ENCODE data around the gene DUSP14.

DUSP14 gene

DNA sequence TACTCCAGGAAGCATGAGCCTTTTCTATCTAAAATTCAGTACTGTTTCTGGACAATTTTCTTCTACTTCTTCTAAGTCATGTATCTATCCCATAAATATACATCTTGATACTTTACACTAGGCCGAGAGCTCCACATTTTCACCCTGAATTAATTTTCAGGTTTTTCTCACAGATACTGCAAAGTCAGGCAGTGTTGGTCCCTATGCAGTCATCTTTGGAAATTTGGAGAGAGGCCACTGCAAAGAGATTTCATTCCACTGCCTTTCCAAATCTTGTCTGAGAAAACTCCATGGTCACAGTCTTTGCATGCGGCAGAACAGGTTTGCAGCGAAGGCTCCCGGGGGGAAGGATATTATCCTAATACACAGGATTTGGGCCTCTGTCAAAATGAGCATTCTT is 28.2 kb downstream of the DUSP14 start:
- DNase-seq (ENCODE audit: low read depth): no peak

GRCh38 chr17:37518826-37519225 is 29.1 kb downstream of the DUSP14 start:
- no peak for DNase-seq (ENCODE audit: low read depth)

DNA sequence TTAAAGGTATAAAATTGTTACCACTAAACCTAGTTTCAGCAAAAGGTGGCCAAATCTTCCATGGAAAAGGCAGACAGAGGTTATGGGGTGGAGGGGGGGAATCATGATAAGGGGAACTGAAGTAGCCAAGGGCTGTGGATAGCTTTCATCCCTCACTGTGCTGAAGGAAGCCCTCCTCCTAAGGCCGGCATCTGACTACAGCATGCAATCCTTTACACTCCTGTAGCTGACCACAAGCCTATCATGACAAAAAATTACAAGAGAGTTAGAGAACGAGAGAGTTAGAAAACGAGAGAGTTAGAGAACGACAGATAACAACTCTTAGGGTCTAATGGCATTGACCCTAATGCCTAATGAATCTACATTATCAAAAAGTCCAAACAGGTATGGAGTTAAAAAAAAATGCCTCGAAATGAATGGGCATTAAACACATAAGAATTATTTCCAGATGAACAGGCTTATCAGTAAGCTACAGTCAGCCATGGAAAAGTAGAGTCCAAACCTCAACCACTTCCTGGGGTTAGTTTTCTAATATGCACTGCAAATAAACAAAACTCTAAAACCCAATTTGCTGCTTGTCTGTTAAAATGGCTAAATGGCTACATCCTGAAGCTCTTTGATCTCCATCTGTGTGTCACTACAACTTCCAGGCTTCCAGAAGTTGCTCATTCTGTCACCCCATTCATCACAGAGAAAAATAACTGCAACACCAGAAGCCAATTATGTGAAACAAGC is 29.7 kb downstream of the DUSP14 start:
- DNase-seq (ENCODE audit: low read depth): no peak

GRCh38 chr17:37520174-37520573 is 30.5 kb downstream of the DUSP14 start:
- no peak for DNase-seq (ENCODE audit: low read depth)

GRCh38 chr17:37521821-37522220 is 32.1 kb downstream of the DUSP14 start:
- DNase-seq (ENCODE audit: low read depth): no peak

GRCh38 chr17:37523715-37524219 is 34.1 kb downstream of the DUSP14 start:
- DNase-seq (ENCODE audit: low read depth): no peak

DNA sequence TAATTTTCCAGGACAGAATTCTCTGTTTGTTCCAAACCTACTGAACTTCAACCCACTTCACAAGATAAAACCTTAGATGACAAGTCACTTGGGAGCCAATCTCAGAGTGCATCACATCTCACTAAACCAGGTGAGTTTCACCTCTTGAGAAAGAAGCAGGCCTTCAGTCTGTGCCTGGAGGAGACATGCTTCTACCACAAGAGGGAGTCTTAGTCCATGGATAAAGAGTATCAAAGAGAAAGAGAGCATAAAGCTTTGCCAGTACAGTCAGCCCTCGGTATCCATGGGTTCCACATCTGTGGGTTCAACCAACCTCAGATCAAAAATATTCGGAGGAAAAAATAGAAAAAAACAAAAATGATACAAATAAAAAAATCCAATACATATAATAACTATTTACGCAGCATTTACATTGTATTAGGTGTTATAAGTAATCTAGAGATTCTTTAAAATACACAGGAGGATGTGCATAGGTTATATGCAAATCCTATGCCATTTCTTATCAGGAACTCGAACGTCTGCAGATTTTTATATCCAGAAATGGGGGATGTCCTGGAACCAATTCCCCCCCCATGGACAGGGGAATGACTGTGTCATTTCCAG is 37.7 kb downstream of the DUSP14 start:
- DNase-seq (ENCODE audit: low read depth): peak; percentile 6

GRCh38 chr17:37530420-37530819 is 40.7 kb downstream of the DUSP14 start:
- no peak for DNase-seq (ENCODE audit: low read depth)

GRCh38 chr17:37532756-37533155 is 43.1 kb downstream of the DUSP14 start:
- no peak for DNase-seq (ENCODE audit: low read depth)

- DNase-seq (ENCODE audit: low read depth): no peak
Measured at GRCh38 chr17:37535906-37536305, 46.2 kb downstream of the DUSP14 start.

- DNase-seq (ENCODE audit: low read depth): no peak
Measured at GRCh38 chr17:37538981-37539659, 49.4 kb downstream of the DUSP14 start.

DNA sequence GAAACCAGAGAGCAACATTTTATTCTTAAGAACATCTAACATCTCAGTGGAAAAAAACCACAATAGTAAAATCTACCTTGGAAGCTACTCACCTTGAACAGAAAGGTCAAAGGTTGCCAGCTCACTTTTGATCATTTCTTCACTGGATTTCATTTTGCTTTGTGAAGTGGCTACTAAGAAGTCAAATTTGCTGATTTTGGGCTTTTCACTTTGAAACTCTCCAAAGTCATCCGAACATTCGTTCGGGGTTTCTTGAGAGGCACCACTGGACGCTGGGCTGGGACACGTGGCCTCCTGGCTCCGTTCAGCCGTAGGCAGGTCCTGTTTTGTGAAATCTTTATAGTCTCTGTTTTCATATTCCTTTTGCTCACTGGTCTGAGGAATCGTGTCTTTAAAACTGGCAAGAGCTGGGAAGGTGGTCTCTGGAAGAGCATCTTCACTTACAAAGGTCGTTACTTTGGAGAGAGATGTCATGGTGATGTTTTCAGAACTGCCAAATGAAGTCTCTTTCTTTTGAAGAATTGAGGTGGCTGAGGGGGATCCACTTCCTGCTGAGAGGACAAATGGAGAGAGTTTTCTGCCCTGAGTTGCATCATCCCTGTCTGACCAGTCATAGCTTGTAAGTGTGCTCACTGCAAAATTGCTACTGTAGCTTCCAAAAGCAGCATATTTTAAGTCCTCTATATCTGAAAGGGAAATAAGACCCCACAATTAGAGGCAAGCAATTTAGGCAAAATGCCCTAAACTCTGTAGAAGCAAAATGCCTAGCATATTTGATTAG is 52.4 kb downstream of the DUSP14 start:
- DNase-seq (ENCODE audit: low read depth): no peak

- DNase-seq (ENCODE audit: low read depth): no peak
Measured at GRCh38 chr17:37543637-37544052, 54.0 kb downstream of the DUSP14 start.

DNA sequence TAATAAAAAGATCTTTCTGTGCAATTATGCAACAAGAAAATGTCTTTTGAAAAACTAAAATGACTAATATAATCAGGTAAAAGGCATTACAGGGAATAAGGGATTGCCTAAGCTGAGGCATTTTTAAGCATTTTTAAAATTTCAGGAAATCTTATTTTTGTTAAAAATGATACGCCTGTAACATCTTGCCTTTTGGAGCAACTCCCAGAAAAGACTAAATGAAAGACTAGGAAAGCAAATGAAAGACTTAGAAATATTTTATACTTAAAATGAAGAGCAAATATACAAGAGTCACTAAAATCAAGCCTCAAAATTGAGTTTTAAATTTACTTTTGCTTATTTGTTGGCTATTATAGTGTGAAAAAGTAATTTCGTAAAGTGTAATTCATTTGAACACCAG is 55.8 kb downstream of the DUSP14 start:
- no peak for DNase-seq (ENCODE audit: low read depth)

DNA sequence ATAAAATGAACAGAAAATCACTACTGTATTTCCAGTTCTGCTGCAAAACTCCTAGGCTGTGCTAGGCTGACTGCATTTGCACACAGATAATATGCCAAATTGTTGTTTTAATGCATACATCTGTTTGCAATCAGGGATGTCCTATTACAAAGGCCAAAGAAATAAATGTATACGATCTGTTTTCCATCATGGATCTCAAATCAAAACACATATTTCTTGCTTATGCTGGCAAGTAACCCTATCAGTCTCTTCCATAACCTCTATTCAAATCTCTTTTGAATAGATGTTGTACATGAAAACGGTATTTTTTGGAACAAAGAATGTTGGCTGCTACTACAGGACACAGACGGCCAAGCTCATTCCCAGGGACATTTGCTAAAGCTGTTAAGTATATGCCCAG is 56.6 kb downstream of the DUSP14 start:
- no peak for DNase-seq (ENCODE audit: low read depth)

DNA sequence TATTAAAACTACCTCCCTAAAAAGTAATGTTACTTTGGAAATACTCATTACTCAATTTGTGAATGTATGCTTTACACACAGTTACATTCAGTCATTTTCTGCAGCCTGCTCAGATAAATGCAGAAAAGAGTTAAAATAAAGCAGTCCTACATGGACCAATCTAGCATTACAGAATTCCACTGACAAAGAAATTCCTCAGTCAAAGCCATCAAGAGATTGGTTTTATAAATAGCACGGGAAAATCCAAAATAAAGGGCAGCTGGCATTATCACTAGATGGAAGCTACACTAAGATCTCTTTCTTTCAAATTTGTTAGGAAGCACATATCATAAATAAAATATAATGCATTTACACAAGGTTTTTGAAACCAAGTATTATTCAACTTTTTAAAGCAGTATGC is 58.3 kb downstream of the DUSP14 start:
- no peak for DNase-seq (ENCODE audit: low read depth)

GRCh38 chr17:37551788-37552187 is 62.1 kb downstream of the DUSP14 start:
- no peak for DNase-seq (ENCODE audit: low read depth)

DNA sequence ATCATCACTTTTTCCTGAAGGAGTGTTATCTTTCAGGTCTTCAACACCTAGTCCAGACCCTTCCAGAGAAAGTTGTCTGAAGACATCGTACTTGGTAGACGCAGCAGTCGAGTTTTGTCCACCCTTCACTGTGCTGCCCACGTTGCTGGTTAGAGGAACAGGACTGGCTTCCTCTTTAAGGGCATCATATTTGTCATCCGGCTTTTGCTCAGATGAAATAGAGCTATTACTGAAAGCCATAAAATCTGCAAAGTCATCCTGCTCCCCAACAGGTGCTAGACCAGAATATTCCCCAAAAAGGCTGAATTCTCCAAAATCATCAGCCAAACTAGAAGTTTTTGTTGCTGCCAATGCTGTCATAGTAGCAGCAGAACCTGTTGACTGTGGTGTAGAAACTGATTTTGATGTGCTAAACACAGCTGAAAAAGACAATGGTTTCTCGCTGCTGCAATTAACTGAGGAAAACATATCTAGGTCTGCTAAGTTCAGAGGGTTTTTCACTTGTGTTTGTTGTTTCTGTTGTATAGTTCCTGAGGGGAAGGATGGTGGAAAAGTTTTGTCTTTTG is 63.8 kb downstream of the DUSP14 start:
- DNase-seq (ENCODE audit: low read depth): no peak

DNA sequence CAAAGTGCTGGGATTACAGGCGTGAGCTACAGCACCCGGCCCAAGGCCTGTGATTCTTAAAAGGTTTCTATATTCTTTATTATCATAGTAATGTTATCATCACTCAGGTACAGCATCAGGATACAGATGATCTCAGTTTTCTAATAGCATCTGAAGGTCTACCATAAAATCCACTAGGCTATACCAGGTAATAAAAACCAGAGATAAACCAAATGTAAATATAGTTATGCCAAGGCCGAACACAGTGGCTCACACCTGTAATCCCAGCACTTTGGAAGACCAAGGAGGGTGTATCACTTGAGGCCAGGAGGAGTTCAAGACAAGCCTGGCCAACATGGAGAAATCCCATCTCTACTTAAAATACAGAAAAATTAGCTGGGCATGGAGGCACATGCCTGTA is 65.7 kb downstream of the DUSP14 start:
- DNase-seq (ENCODE audit: low read depth): no peak

DNA sequence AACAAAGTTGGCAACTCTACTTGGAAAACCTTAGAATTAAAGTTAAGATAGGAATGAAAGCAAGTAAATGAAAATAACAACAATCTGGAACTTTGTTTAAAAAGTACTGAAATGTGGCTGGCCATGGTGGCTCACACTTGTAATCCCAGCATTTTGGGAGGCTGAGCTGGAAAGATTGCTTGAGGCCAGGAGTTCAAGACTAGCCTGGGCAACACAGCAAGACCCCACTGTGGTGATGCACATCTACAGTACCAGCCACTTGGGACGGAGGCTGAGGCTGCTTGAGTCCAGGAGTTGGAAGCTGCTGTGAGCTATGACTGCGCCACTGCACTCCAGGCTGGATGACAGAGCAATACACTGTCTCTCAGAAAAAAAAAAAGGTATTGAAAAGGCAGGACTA is 67.8 kb downstream of the DUSP14 start:
- no peak for DNase-seq (ENCODE audit: low read depth)

DNA sequence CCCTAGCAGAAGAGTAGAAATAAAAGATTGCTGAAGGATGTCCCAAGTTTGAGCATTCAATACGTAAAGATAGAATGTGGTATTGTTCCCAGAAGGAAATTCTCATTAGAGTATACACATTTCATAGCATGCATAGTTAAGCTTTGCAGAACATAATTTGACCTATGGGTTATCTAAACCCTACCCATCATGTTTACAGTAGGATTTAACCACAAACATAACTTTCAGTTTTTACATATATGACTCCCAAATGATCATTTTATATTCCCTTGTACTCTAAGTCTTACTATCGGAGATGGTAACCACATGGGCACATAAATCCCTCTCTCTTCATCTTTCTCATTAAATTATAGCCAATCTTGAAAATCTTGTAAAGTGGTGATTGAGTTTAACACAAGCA is 68.6 kb downstream of the DUSP14 start:
- no peak for DNase-seq (ENCODE audit: low read depth)

Measured in stimulated activated CD4-positive, alpha-beta T cell treated with anti-CD3 and anti-CD28 coated beads, Interleukin-2, amount 100 ng/mL, for 4 hours (primary cell).